SK-N-SH (cell line): ENCODE data around the gene SEPTIN10. TPM values are rescaled to one million over a fixed set of nuclear protein-coding genes. Genes with fewer than 3 reads are reported as not detected.

ENCODE experiments used
- CTCF ChIA-PET: fragments of 300-600, 350-600 bp; formaldehyde crosslinking; extraction: SDS; loops from one replicate; lab custom pipeline; 2021; lab: Yijun Ruan, JAX
- POLR2A ChIA-PET: fragments of 350-600 bp; sonication (Branson Sonifier 250); formaldehyde crosslinking; extraction: SDS; loops from one replicate; lab custom pipeline; 2020; ENCODE audit warnings: antibody characterized with exemption, inconsistent platforms; lab: Yijun Ruan, JAX
- DNase-seq: peaks from one replicate; pipeline ENCODE4 v3.0.0; 2012
- H2AFZ ChIP-seq: fragments of 200-600 bp; sonication (generic); 2 replicates; pipeline ENCODE4 v1.8.1; 2016; ENCODE audit warnings: antibody characterized with exemption, mild to moderate bottlenecking, low read depth
- H3F3A ChIP-seq: fragments of 200-600 bp; sonication (generic); replicated peaks from 2 replicates; pipeline ENCODE3; 2016; ENCODE audit warnings: antibody characterized with exemption, mild to moderate bottlenecking; ENCODE audit not compliant: insufficient read depth
- H3K27ac ChIP-seq, 2 experiments: fragments of 200-500 bp in 1 of 2; fragments of 200-600 bp in 1 of 2; sonication (Bioruptor generic) in 1 of 2; sonication (generic), shearing (Covaris generic) in 1 of 2; 2 replicates each; pipeline versions ENCODE4 v1.5.1 to v1.6.1; 2014 to 2016; ENCODE audit warnings: low read depth in 2 of 2, inconsistent platforms in 1 of 2, low read length in 1 of 2, mild to moderate bottlenecking in 1 of 2, mixed read lengths in 1 of 2
- H3K27me3 ChIP-seq: fragments of 200-600 bp; sonication (generic), shearing (Covaris generic); 2 replicates; pipeline ENCODE4 v1.6.1; 2016; ENCODE audit warnings: mixed run types; ENCODE audit not compliant: insufficient read depth
- H3K36me3 ChIP-seq, 2 experiments: fragments of 200-500 bp in 1 of 2; fragments of 200-600 bp in 1 of 2; sonication (Bioruptor generic) in 1 of 2; sonication (generic) in 1 of 2; replicated peaks in 1 of 2; 2 replicates each; pipeline versions ENCODE3 to v1.5.1; 2014 to 2016; ENCODE audit warnings: low read length in 1 of 2, mild to moderate bottlenecking in 1 of 2; ENCODE audit not compliant: insufficient read depth in 2 of 2, control insufficient read depth in 1 of 2
- H3K4me1 ChIP-seq, 2 experiments: fragments of 200-500 bp in 1 of 2; fragments of 200-600 bp in 1 of 2; sonication (Bioruptor generic) in 1 of 2; sonication (generic), shearing (Covaris generic) in 1 of 2; 2 replicates each; pipeline versions ENCODE4 v1.5.1 to v1.6.1; 2014 to 2016; ENCODE audit warnings: low read depth in 1 of 2, low read length in 1 of 2, mixed run types in 1 of 2; ENCODE audit not compliant: insufficient read depth in 2 of 2, control insufficient read depth in 1 of 2
- H3K4me2 ChIP-seq: fragments of 200-600 bp; sonication (generic), shearing (Covaris generic); 2 replicates; pipeline ENCODE4 v1.6.1; 2017; ENCODE audit warnings: mixed run types
- H3K4me3 ChIP-seq, 2 experiments: fragments of 200-500 bp in 1 of 2; fragments of 200-600 bp in 1 of 2; sonication (Bioruptor generic) in 1 of 2; sonication (generic), shearing (Covaris generic) in 1 of 2; 2 replicates each; pipeline versions ENCODE4 v1.5.1 to v1.8.1; 2014 to 2016; ENCODE audit warnings: low read depth in 2 of 2, inconsistent platforms in 1 of 2, low read length in 1 of 2, mild to moderate bottlenecking in 1 of 2, mixed read lengths in 1 of 2, moderate library complexity in 1 of 2
- H3K79me2 ChIP-seq: fragments of 200-600 bp; sonication (generic); 2 replicates; pipeline ENCODE4 v1.8.1; 2017; ENCODE audit warnings: mild to moderate bottlenecking; ENCODE audit not compliant: insufficient read depth
- H3K9ac ChIP-seq: fragments of 200-600 bp; sonication (generic); 2 replicates; pipeline ENCODE4 v1.6.1; 2017; ENCODE audit warnings: mixed run types
- H3K9me2 ChIP-seq: fragments of 200-600 bp; sonication (generic); 2 replicates; pipeline ENCODE4 v1.6.1; 2017; ENCODE audit warnings: mixed run types
- H3K9me3 ChIP-seq: fragments of 200-600 bp; sonication (generic); 2 replicates; pipeline ENCODE4 v1.6.1; 2017; ENCODE audit warnings: mixed run types, mild to moderate bottlenecking, moderate library complexity
- H4K20me1 ChIP-seq: fragments of 200-600 bp; sonication (generic); 2 replicates; pipeline ENCODE4 v1.6.1; 2017; ENCODE audit warnings: mild to moderate bottlenecking, mixed run types; ENCODE audit not compliant: insufficient read depth
- ELF1 ChIP-seq: IDR thresholded peaks from 2 replicates; pipeline ENCODE4 v1.4.0; 2012
- EP300 ChIP-seq, 2 experiments: IDR thresholded peaks; 2 replicates each; pipeline versions ENCODE4 v1.4.0 to v1.6.1; 2012; ENCODE audit warnings: borderline replicate concordance in 1 of 2, low read depth in 1 of 2, low read length in 1 of 2
- FOXM1 ChIP-seq: IDR thresholded peaks from 2 replicates; pipeline ENCODE4 v1.4.0; 2012; ENCODE audit warnings: low read depth, mild to moderate bottlenecking
- GATA2 ChIP-seq: sonication (generic); formaldehyde crosslinking; IDR thresholded peaks from 2 replicates; pipeline ENCODE4 v1.5.0; 2020; ENCODE audit warnings: mild to moderate bottlenecking, missing genetic modification reagents
- NFIC ChIP-seq: IDR thresholded peaks from 2 replicates; pipeline ENCODE4 v1.4.0; 2012; ENCODE audit warnings: borderline replicate concordance
- TCF12 ChIP-seq: IDR thresholded peaks from 2 replicates; pipeline ENCODE4 v1.4.0; 2012
- WGBS: methylation state at CpG from one replicate; pipeline ENCODE4 v1.1.6; 2017; ENCODE audit warnings: low lambda C conversion rate; 5-methylcytosine and 5-hydroxymethylcytosine counted together
- polyA plus RNA-seq, 3 experiments: library from polyadenylated mRNA; depleted of rRNA; stranded (reverse); fragments of >200 nt; gene quantifications; 2 replicates each; pipeline ENCODE4 v1.2.3, GENCODE V29; 2012
- TF ChIP-seq, protein P1 (sequence below): IDR thresholded peaks from 2 replicates; pipeline ENCODE4 v1.6.1; 2012; ENCODE audit warnings: mild to moderate bottlenecking, low read depth, low read length, moderate library complexity
- TF ChIP-seq, protein P2 (sequence below): IDR thresholded peaks from 2 replicates; pipeline ENCODE4 v1.4.0; 2012; ENCODE audit warnings: low read depth

SEPTIN10 gene
- polyA plus RNA-seq, 1 of the 3 experiments (the other 2 are of a cell fraction), result 46.5 TPM

GRCh38 chr2:109635426-109636304 lies 21.9 kb upstream of the SEPTIN10 start:
- no peaks in the 10 kb centered on the region for H3K9me2 ChIP-seq
- H3K9me3 ChIP-seq, result no peaks in the 10 kb centered on the region
- H3K9ac ChIP-seq, result no peak overlapping the region
- no peaks in the 10 kb centered on the region for H3K79me2 ChIP-seq
- ChIA-PET POLR2A (no interaction called here), CTCF (no interaction called here)
- TF ChIP-seq GATA2 (CRISPR knock-in tag), result no peak
- DNase-seq, result no peak
- no peaks in the 10 kb centered on the region for H3K36me3 ChIP-seq
- no peak overlapping the region for H3K4me3 ChIP-seq
- no peaks in the 10 kb centered on the region for H3K4me1 ChIP-seq
- H3K4me2 ChIP-seq, result no peak overlapping the region
- H3K27me3 ChIP-seq, result no peaks in the 10 kb centered on the region
- H3F3A ChIP-seq, result no peaks in the 10 kb centered on the region
- WGBS, result 81% methylated on average over 10 of the region's 11 CpGs
- H4K20me1 ChIP-seq, result no peaks in the 10 kb centered on the region
- no peak overlapping the region for H2AFZ ChIP-seq
- no peak overlapping the region for H3K27ac ChIP-seq

DNA sequence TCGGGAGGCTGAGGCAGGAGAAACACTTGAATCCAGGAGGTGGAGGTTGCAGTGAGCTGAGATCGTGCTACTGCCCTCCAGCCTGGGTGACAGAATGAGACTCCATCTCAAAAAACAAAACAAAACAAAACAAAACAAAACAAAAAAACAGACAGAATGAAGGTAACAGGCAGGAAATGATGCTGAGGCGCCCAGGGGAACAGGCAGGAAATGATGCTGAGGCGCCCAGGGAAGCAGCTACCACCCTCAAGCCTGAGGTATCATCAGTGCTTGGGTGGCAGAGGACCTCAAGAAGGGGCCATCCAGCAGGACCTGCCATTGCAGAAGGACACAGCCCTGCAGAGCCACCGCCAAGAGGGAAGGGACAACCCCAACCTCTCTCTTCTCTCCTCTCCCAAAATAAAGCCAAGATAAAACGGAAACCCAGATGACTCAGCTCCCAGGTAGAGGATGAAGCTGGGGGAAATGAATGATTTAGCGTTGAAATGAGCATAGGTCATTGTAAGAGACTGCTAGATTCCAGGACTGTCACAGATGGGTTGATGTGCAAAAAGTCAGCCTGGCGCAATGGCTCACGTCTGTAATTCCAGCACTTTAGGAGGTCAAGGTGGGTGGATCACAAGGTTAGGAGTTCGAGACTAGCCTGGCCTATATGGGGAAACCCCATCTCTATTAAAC lies 19.7 kb upstream of the SEPTIN10 start:
- Histone ChIP-seq H3K27me3 (no peaks in the 10 kb centered on the region), H3K4me2 (no peak overlapping the region), H4K20me1 (no peaks in the 10 kb centered on the region), H3K79me2 (no peaks in the 10 kb centered on the region), H3K9ac (no peak overlapping the region), H3K9me2 (no peaks in the 10 kb centered on the region), H3K4me1 (no peaks in the 10 kb centered on the region), H3K36me3 (no peaks in the 10 kb centered on the region), H3K4me3 (no peak overlapping the region), H3K27ac (no peak overlapping the region), H3K9me3 (no peaks in the 10 kb centered on the region), H3F3A (no peaks in the 10 kb centered on the region), H2AFZ (no peak overlapping the region)
- ChIA-PET CTCF (interaction anchor here (1.9 kb wide), 1 partner anchor 20 kb away, joined by 7 read pairs; the partner anchor contains the start of genes SEPTIN10 and SOWAHC), POLR2A (no interaction called here)
- TF ChIP-seq, protein P1, sequence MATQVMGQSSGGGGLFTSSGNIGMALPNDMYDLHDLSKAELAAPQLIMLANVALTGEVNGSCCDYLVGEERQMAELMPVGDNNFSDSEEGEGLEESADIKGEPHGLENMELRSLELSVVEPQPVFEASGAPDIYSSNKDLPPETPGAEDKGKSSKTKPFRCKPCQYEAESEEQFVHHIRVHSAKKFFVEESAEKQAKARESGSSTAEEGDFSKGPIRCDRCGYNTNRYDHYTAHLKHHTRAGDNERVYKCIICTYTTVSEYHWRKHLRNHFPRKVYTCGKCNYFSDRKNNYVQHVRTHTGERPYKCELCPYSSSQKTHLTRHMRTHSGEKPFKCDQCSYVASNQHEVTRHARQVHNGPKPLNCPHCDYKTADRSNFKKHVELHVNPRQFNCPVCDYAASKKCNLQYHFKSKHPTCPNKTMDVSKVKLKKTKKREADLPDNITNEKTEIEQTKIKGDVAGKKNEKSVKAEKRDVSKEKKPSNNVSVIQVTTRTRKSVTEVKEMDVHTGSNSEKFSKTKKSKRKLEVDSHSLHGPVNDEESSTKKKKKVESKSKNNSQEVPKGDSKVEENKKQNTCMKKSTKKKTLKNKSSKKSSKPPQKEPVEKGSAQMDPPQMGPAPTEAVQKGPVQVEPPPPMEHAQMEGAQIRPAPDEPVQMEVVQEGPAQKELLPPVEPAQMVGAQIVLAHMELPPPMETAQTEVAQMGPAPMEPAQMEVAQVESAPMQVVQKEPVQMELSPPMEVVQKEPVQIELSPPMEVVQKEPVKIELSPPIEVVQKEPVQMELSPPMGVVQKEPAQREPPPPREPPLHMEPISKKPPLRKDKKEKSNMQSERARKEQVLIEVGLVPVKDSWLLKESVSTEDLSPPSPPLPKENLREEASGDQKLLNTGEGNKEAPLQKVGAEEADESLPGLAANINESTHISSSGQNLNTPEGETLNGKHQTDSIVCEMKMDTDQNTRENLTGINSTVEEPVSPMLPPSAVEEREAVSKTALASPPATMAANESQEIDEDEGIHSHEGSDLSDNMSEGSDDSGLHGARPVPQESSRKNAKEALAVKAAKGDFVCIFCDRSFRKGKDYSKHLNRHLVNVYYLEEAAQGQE, result no peak
- TF ChIP-seq FOXM1 (no peak), ELF1 (no peak), NFIC (no peak), EP300 (IDR thresholded peaks at IDR 0.05; ENCODE audit: borderline replicate concordance in 1 of 2, low read depth in 1 of 2, low read length in 1 of 2) (no peak), TCF12 (no peak)
- TF ChIP-seq, protein P2, sequence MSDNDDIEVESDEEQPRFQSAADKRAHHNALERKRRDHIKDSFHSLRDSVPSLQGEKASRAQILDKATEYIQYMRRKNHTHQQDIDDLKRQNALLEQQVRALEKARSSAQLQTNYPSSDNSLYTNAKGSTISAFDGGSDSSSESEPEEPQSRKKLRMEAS, result no peak
- DNase-seq, result no peak
- WGBS, result 88% methylated on average over 10 of the region's 10 CpGs
